H1 (cell line): ENCODE results near the gene BOLA2B. TPM values are rescaled to one million over a fixed set of nuclear protein-coding genes. Genes with fewer than 3 reads are reported as not detected.

Experiments used
- FOSL1 ChIP-seq: IDR thresholded peaks from 2 replicates; pipeline ENCODE4 v1.6.1; 2011; ENCODE audit warnings: mild to moderate bottlenecking, low read depth, low read length, moderate library complexity; ENCODE audit not compliant: insufficient read depth
- PHF8 ChIP-seq: fragments of 200-600 bp; sonication (generic); conservative IDR thresholded peaks from 2 replicates; pipeline ENCODE4 v1.7.1; 2012; ENCODE audit warnings: low read depth, mild to moderate bottlenecking, inconsistent platforms, low read length, moderate library complexity
- polyA plus RNA-seq, 7 experiments: library from polyadenylated mRNA; depleted of rRNA in 3 of 7; stranded (reverse) in 5 of 7; unstranded in 2 of 7; fragments of >200 nt in 5 of 7; fragments of 200-250 nt in 2 of 7; gene quantifications; 1 replicate in 5 of 7; 2 replicates in 1 of 7; 4 replicates in 1 of 7; pipeline versions ENCODE4 v1.2.1 to v1.2.3, GENCODE V29; 2011 to 2013; ENCODE audit warnings: missing spikeins in 2 of 7, mixed read lengths in 2 of 7
- total RNA-seq: library from RNA; stranded (reverse); fragmentation: NEBNext Ultra II Directional; extraction: Animal tissue kit (Norgen Biotek cat#: 25700); gene quantifications from 2 replicates; pipeline ENCODE4 v1.2.1, GENCODE V29; 2021
- TF ChIP-seq, protein P1 (sequence below): fragments of 300-600 bp; sonication (generic); IDR thresholded peaks from 2 replicates; pipeline ENCODE4 v1.7.1; 2012; ENCODE audit warnings: low read length, moderate library complexity, mild to moderate bottlenecking, inconsistent platforms; ENCODE audit not compliant: insufficient replicate concordance

BOLA2B gene
- total and polyA plus RNA-seq, 2 of the 8 experiments (the other 6 are each of a cell fraction or from before 2014, with no cell fraction given): 208 to 872 TPM

DNA sequence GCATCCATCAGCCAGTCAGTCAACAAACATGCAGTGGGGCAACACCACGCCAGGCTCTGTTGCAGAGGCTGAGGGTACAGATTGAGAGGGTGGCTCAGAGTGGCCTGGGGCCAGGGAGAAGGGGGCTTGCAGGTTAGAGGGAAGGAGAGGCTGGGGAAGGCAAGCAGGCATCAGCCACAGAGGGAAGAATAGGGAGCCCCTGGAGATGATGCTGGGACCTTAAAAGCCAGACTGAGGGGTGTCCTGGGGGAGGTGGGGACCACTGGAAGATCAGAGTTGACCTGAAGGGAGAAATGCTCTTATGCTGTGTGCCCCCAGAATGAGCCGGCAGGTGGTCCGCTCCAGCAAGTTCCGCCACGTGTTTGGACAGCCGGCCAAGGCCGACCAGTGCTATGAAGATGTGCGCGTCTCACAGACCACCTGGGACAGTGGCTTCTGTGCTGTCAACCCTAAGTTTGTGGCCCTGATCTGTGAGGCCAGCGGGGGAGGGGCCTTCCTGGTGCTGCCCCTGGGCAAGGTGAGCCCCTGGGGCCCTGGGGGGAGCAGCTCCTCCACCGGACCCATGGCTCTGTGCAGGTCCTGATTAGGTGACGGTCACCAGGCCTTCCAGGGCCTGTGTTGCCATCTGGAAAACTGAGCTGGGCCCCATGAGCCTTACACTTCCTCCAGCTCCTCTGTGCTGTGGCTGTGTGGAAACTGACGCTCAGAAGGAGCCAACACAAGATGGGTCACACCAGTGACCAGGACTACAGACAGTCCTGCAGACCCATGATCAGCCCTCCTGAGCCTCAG lies 8.4 kb downstream of the BOLA2B start (continued):
- TF ChIP-seq PHF8 (no peak), FOSL1 (no peak)
- TF ChIP-seq, protein P1, sequence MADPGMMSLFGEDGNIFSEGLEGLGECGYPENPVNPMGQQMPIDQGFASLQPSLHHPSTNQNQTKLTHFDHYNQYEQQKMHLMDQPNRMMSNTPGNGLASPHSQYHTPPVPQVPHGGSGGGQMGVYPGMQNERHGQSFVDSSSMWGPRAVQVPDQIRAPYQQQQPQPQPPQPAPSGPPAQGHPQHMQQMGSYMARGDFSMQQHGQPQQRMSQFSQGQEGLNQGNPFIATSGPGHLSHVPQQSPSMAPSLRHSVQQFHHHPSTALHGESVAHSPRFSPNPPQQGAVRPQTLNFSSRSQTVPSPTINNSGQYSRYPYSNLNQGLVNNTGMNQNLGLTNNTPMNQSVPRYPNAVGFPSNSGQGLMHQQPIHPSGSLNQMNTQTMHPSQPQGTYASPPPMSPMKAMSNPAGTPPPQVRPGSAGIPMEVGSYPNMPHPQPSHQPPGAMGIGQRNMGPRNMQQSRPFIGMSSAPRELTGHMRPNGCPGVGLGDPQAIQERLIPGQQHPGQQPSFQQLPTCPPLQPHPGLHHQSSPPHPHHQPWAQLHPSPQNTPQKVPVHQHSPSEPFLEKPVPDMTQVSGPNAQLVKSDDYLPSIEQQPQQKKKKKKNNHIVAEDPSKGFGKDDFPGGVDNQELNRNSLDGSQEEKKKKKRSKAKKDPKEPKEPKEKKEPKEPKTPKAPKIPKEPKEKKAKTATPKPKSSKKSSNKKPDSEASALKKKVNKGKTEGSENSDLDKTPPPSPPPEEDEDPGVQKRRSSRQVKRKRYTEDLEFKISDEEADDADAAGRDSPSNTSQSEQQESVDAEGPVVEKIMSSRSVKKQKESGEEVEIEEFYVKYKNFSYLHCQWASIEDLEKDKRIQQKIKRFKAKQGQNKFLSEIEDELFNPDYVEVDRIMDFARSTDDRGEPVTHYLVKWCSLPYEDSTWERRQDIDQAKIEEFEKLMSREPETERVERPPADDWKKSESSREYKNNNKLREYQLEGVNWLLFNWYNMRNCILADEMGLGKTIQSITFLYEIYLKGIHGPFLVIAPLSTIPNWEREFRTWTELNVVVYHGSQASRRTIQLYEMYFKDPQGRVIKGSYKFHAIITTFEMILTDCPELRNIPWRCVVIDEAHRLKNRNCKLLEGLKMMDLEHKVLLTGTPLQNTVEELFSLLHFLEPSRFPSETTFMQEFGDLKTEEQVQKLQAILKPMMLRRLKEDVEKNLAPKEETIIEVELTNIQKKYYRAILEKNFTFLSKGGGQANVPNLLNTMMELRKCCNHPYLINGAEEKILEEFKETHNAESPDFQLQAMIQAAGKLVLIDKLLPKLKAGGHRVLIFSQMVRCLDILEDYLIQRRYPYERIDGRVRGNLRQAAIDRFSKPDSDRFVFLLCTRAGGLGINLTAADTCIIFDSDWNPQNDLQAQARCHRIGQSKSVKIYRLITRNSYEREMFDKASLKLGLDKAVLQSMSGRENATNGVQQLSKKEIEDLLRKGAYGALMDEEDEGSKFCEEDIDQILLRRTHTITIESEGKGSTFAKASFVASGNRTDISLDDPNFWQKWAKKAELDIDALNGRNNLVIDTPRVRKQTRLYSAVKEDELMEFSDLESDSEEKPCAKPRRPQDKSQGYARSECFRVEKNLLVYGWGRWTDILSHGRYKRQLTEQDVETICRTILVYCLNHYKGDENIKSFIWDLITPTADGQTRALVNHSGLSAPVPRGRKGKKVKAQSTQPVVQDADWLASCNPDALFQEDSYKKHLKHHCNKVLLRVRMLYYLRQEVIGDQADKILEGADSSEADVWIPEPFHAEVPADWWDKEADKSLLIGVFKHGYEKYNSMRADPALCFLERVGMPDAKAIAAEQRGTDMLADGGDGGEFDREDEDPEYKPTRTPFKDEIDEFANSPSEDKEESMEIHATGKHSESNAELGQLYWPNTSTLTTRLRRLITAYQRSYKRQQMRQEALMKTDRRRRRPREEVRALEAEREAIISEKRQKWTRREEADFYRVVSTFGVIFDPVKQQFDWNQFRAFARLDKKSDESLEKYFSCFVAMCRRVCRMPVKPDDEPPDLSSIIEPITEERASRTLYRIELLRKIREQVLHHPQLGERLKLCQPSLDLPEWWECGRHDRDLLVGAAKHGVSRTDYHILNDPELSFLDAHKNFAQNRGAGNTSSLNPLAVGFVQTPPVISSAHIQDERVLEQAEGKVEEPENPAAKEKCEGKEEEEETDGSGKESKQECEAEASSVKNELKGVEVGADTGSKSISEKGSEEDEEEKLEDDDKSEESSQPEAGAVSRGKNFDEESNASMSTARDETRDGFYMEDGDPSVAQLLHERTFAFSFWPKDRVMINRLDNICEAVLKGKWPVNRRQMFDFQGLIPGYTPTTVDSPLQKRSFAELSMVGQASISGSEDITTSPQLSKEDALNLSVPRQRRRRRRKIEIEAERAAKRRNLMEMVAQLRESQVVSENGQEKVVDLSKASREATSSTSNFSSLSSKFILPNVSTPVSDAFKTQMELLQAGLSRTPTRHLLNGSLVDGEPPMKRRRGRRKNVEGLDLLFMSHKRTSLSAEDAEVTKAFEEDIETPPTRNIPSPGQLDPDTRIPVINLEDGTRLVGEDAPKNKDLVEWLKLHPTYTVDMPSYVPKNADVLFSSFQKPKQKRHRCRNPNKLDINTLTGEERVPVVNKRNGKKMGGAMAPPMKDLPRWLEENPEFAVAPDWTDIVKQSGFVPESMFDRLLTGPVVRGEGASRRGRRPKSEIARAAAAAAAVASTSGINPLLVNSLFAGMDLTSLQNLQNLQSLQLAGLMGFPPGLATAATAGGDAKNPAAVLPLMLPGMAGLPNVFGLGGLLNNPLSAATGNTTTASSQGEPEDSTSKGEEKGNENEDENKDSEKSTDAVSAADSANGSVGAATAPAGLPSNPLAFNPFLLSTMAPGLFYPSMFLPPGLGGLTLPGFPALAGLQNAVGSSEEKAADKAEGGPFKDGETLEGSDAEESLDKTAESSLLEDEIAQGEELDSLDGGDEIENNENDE: no peak
- TF ChIP-seq, all 59 proteins: peak for 0
